A673 (cell line): ENCODE measurements around the gene GPBP1.

Source experiments
- CTCF ChIP-seq: fragments of 300-800, 200-600 bp; sonication (generic); conservative IDR thresholded peaks from 2 replicates; pipeline ENCODE4 v1.5.1; 2017; ENCODE audit warnings: low read depth, mild to moderate bottlenecking, antibody characterized with exemption, low read length, moderate library complexity, mixed read lengths
- EZH2 ChIP-seq: fragments of 200-600 bp; sonication (generic); IDR thresholded peaks from 2 replicates; pipeline ENCODE4 v1.6.1; 2017; ENCODE audit warnings: borderline replicate concordance, low read depth, mild to moderate bottlenecking, mixed read lengths, antibody characterized with exemption, low read length; ENCODE audit not compliant: poor library complexity, severe bottlenecking

DNA sequence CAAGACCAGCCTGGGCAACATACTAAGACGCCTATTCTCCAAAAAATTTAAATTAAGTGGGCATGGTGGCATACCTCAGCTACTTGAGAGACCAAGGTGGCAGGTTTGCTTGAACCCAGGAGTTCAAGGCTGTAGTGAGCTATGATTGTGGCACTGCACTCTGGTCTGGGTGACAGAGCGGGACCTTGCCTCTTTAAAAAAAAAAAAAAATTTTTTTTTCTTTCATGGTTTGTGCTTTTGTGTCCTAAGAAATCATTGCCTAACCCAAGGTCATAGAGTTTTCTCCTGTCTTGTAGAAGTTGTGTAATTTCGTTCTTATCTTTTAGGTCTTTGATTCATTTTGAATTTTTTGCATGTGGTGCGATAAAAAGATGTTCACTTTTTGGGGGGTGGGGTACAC is 12.3 kb downstream of the GPBP1 start:
- TF ChIP-seq EZH2 (no peak), CTCF (no peak)
